HEK293T (cell line): ENCODE results near the gene PRKCB.

Experiments used
- BHLHE40 ChIP-seq: fragments of 450-650 bp; IDR thresholded peaks from 2 replicates; pipeline ENCODE4 v1.6.1; 2016; ENCODE audit warnings: mild to moderate bottlenecking, moderate library complexity, borderline replicate concordance
- ELF4 ChIP-seq: fragments of 450-650 bp; IDR thresholded peaks from 2 replicates; pipeline ENCODE4 v1.6.1; 2017; ENCODE audit warnings: antibody characterized with exemption
- FOXA1 ChIP-seq: fragments of 450-650 bp; IDR thresholded peaks from 2 replicates; pipeline ENCODE4 v1.6.1; 2016; ENCODE audit warnings: mild to moderate bottlenecking
- FOXK2 ChIP-seq: fragments of 450-650 bp; IDR thresholded peaks from 2 replicates; pipeline ENCODE4 v1.6.1; 2016; ENCODE audit warnings: mild to moderate bottlenecking
- FOXM1 ChIP-seq: fragments of 450-650 bp; IDR thresholded peaks from 2 replicates; pipeline ENCODE4 v1.6.1; 2017; ENCODE audit warnings: mild to moderate bottlenecking, borderline replicate concordance
- L3MBTL2 ChIP-seq: fragments of 450-650 bp; conservative IDR thresholded peaks from 2 replicates; pipeline ENCODE4 v1.6.1; 2016; ENCODE audit warnings: mild to moderate bottlenecking
- PKNOX1 ChIP-seq: fragments of 450-650 bp; IDR thresholded peaks from 2 replicates; pipeline ENCODE4 v1.6.1; 2016

- TF ChIP-seq FOXA1 (no peak), FOXM1 (no peak), BHLHE40 (no peak), FOXK2 (no peak), ELF4 (no peak), PKNOX1 (no peak), L3MBTL2 (no peak; the same call in 1 of the 2 replicates)
These were observed 12.1 kb upstream of the PRKCB start for GRCh38 chr16:23823475-23824384.
